ENCODE data around the gene RABGGTB.

- TF ChIP-seq POLR2A (IDR thresholded peaks at IDR 0.05; ENCODE audit: low read length) = no peak
- TF ChIP-seq GATA1 (IDR thresholded peaks at IDR 0.05; ENCODE audit: low read depth, low read length) = no peak
These were observed 14.1 kb upstream of the RABGGTB start for GRCh38 chr1:75771978-75772377.

Measured in erythroblast (primary cell).